Skin of body (tissue), 2 donors: ENCODE measurements around the gene CENPO. TPM values are rescaled to one million over a fixed set of nuclear protein-coding genes. Genes with fewer than 3 reads are reported as not detected.
A peak's percentile ranks its signal among the peaks of the same experiment; 100 is the strongest.
"Not testable (repeated sequence)": the region's sequence is repeated elsewhere in the genome, so short reads cannot be mapped to it uniquely, and the experiment has no call there.

Source experiments
- DNase-seq: peaks from one replicate; lab custom pipeline; 2025; lab: John Stamatoyannopoulos, UW
- total RNA-seq: library from RNA; depleted of rRNA; stranded (reverse); fragments of >200 nt; gene quantifications from one replicate; pipeline ENCODE4 v1.2.3, GENCODE V29; 2014

Gene CENPO
- total RNA-seq, 1 donor from 2014 or later = 8.0 TPM

DNA sequence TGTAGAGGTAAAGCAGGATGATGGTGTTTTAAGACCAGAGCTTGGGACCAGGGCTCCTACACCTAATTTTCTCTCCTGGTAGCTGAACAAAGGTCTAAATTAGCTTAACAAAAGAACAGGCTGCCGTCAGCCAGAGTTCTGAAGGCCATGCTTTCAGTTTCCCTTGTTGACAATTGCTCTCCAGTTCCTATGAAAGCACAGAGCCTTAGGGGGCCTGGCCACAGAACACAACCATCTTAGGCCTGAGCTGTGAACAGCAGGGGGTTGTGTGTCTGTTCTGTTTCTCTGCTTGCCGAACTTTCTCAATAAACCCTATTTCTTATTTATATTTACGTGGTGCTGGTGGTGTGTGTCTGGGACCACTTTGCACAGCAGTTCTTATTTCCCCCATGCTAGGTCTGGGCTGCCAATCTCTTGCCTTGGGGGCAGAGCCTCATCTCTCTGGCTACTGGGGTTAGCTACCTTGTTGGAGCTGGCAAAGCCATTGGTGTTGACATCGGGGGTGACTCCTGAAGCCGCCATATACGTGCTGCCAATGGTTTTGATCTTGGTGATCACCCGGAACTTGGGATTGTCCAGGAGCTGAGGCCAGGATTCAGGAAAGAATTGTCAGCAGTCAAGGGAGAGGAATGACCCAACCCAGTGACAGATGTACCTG, 29.0 kb downstream of the CENPO start:
- no peak for DNase-seq

DNA sequence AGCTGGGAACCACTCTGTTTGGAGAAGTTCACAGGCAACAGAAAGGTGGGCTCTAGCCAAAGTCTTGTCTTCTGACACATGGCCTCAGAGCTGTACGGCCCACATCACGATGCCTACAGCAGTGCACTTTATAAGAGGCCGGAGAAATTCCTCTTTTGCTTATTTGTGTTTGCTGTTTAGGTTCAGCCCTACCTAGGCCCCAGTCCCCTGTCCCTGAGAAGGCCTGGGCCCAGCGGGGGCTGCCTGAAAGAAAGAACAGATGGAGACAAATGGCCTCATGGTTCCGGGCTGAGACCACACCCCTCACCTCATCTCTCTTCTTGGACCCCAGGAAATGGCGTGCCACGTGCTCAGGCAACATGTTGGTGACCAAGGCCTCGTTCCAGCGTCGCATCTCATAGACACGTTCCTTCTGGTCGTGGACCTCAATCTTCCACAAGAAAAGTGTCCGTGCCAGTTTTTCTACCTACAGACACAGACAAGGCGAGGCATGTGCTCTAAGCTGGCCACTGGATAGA, 30.9 kb downstream of the CENPO start:
- no peak for DNase-seq

DNA sequence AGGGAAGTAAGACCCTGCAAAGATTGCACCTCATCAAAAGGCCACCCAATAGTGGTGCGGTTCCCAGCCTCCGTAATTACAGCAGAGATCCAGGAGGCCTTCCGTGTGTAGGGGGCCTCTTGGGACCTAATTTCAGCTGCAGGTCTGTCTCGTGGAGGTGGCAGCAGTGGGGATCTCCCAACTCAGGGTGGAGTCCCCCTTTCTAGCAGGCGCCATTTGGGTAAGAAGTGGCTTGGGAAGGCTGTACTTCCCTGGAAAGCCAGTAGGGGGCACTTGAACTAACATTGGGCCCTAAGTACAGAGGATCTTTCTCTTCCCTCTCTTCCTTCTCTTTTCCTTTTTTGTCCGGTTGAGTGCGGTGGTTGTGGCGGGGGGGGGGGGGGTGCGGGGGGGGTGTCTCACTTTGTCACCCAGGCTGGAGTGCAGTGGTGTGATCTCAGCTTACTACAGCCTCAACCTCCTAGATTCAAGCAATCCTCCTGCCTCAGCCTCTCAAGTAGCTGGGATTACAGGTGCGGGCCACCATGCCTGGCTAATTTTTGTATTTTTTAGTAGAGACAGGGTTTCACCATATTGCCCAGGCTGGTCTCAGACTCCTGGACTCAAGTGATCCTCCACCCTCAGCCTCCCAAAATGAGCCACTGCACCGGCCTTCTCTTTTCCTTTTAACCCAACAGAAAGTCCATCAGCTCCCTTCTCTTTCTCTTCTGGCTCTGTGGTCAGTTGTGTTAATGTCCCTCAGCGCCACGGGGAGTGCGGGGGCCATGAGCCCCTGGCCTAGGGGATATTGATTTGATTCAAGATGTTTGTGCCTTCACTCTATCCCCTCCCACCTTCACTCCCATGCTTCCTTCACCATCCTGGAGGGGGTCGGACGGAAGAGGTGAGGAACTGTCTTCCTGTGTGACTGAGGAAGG, 32.0 kb downstream of the CENPO start:
- no peak for DNase-seq

DNA sequence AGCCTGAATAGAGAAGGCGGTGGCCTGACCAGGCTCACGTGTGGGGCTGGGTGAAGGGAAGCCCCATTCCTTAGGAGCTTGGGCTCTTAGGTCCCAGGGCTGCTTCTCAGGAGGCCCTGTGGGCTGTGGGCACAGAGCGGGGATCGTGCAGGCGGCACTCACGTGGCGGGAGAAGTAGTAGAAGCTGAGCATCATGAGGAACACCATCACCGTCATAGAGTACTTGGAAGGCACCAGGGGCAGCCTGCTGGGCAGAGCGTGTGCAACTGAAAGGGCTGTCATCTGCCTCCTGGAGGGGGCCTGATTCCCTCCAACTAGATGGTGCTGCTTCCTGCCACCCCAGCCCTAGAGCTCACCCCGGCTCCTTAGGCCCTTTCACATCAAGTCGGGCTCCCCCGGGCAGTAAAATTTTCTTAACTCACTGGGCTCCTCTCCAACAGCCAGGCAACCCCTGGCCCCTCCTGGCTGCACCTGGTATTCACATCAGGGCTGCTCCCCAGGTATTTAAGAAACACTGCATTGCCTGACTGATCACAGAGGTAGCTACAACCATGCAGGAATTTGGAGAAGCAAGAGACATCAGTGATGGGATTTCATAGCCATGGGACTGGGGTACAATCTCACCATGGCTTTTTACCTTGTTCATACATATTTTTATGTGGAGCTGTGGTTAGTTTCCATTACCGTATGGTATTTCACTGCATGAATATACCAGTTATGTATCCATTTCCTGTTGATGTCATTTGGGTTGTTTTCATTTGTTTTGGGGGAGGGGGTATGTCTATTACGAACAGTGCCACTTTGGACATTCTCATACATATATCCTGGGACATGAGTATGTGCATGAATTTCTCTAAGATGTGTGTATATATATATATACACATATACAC, 32.9 kb downstream of the CENPO start:
- no peak for DNase-seq

DNA sequence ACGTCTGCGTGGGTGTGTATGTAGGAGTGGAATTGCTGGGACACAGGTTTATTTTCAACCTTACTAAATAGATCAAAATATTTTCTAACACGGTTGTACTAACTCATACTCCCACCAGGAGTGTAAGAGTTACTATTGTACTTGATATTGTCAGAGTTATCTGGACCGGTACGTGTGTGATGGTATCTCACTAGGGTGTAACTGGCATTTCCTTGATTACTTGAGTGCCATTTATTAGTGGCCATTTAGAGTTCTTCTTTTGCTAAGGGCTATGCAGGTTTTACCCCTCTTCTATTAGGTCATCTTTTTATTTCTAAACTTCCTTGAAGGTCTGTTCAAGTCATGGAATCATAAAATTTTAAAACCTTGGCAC, 33.5 kb downstream of the CENPO start:
- DNase-seq = no peak

DNA sequence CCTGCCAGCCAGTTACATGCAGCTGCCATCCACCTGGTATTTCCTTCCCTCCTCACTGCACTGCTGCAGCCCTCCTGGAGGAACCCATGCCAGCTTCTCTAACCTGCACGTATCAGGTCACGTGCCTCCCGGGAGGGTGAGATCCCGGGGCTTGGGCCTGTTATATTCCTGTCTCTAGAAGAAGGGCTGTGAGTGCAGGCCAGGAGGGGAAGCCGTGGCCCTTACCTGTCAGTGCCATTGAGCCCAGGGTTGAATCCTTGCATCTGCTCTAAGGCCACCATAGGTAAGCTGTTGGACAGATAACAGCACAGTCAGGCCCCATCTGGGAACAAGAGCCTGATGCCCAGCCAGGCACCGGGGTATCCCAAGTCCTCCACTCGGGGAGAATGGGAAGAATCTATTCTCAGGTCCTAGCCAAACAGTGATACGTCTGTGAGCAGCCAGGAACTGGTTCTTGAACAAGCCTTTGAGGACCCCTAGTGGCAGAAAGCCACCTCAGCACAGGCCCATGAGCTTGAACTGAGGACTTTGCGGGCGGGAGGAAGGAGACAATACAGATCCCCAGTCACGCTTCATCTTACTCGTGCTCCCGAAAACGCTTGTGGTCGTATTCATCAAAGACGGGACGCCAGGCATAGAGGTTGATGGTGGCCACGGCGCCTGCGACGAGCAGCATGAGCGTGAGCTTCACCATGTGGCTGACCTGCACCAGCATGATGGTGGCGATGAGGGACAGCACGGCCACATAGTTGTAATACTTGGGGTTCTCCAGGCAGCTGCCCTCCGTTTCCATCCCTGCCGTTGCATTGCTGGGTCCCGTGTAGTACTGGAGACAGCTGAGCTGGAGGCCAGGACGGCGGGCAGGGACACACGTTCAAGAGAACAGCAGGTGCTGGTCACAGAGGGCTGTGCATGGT, 34.4 kb downstream of the CENPO start:
- DNase-seq = peak; percentile 90

DNA sequence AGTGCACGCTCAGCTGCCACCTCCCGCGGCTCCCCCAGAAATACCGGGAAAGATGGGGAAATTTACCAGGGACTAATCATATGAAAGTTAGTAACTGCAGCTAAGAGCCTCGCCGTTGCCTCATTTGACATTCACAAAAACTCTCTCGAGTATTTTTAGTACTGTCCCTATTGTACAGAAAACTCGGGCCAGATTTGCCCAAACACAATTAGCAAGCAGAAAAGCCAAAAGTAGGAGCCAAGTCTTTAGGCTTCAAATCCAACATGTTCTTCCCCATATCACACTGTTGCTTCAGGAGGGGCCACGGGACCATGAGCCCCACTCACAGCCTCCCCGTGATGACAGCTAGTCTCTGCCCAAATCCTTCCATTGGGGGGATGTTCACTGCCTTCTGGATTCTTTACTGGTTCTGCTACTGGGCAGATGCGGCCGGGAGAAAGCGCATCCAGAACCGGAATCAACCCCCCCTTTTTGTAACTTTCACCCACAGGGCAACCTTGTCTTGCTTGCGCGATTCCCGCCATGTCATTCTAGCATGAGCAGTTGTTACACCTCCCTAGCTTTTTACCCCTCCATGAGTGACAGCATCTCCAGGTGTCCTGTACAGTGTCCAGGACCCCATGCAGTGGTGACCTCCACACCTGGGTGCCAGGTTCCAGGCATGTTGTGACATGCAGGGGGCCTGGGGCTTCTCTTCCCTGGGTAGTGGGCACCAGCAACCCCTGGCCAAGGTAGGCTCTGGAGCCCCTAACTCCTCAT, 35.2 kb downstream of the CENPO start:
- no peak for DNase-seq

DNA sequence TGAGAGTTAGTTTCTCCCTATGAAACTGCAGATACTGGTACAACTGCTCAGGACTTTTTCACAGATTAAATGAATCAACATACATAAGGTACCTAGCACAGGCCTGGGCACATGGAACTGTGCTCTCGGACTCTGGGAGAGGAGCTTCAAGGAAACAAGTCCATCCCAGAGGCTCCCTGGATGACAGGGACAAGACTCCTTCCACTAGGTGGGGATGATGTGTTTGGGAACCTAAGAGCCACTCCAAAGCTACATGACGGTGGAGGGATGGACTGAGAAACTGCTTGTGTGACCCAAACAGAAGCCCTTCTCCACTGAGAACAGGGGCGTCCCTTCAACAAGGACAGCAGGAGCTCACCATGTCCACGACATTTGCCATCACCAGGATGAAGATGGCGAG, 37.1 kb downstream of the CENPO start:
- DNase-seq = no peak

DNA sequence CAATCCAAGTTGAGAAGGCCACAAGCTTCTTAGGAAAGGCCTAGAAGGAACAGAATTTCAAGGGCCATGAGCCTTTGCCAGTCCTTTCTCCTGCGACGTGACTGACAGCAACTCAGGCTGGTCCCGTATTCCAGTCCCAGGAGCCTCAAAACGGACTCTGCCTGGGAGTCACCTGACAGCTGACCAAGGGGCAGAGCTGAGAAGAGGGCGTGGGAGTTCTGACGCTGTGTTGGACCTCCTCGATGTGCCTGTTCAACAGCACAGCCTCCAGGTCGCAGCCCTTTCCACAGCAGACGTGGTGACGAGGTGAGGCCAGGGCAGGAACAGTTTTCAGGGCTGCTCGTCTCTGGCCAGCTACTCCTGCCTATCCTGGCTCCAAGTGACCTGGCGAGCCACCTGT, 37.6 kb downstream of the CENPO start:
- DNase-seq = no peak

DNA sequence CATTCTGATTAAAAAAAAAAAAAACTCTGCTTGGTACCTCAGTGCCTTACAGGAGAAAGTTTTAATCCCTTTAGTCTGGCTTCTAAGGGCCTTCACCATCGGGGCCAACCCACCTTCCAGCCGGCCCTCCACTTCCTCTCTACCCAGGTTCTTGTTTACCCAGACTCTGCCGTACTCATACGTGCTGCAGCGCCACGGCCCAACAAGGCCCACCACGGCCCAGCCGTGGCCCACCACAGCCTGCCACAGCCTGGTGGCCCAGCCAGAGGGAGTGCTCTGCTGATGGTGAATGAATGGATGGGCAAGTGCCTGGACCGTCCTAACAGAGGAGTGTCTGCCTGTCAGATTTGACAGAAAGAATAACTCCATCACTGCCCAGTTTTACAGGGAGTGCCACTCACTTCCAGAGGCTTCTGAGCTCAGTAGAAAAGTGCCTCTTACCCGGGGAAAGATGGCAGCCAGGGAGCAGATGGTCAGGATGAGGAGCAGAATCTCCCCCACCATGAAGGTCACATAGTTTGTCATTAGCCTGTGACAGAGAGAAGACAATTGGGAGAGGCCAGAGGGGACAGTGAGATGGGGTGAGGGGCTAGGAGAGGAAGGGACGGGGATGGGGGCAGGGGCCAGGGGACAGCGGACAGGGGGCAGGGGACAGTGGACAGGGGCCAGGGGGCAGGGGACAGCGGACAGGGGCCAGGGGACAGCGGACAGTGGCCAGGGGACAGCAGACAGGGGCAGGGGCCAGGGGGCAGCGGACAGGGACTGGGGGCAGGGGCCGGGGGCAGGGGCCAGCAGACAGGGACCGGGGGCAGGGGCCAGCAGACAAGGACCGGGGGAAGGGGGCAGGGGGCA, 38.2 kb downstream of the CENPO start:
- no peak for DNase-seq

DNA sequence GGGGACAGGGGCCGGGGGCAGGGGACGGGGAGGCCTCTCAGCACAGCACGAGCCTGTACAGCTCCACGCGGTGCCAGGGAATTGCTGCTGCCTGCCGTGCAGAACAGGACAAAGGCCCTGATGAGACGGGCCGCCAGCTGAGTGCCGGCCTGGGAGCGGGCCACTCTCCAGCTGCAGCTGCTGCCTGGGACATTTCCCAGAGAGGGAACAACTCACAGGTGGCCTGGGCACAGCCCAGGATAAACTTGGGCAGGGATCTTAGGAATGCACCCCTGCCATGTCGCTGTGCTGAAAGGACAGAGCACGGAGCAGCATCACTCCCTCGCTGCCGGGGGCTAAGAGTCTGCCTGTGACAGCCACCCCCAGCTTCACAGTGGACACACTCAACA, 38.8 kb downstream of the CENPO start:
- no peak for DNase-seq

DNA sequence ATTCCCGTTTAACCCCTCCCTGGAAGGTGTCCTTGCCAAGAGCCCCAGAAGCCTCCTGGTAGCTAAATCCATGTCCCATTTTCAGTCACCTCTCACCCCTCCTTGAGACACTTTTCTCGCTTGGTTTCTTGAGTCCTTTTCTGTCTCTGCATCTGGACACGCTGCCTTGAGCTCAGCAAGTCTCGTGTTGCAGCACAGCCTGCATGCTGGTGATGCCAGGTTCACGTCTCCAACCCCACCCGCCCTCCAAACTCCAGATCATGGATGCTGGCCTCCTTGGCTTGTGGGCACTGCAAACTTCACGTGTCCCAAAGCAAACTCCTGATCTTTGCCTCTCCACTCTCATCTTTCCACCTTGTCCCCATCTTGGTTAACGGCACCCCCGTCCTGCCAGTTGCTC, 39.3 kb downstream of the CENPO start:
- DNase-seq = no peak

DNA sequence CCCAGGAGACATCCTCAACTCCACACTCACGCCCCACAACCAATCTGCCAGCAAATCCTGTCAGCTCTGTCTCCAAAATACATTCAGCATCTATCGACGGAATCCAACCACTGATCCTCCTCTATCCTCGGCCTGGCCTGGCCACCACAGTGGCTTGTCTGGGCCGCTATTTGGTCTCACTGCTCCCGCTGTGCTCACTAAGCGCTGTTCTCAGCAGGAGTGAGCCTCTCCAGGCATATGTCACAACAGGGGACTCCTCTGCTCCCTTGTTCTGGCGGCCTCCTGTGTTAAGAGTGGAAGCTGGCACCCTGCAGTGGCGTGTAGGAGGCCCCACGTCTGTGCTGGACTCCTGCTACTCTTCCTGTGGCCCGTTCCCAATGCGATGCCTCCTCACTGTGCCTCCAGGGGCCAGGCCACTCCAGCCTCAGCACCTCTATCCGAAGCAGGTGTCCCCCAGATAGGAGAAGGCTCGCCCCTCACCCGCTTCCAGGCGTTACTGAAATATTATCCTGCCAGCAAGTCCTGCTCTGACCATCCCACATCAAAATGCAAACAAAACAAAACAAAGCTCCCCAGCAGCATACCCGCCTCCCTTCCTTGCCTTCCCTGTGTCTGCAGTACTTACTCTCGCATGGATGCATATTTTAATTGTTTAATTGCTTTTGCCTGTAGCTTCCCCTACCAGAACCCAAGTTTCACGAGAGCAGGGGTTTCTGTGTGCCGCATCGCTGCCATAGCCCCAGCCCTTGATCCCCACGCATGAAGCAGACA, 39.9 kb downstream of the CENPO start:
- DNase-seq = no peak

DNA sequence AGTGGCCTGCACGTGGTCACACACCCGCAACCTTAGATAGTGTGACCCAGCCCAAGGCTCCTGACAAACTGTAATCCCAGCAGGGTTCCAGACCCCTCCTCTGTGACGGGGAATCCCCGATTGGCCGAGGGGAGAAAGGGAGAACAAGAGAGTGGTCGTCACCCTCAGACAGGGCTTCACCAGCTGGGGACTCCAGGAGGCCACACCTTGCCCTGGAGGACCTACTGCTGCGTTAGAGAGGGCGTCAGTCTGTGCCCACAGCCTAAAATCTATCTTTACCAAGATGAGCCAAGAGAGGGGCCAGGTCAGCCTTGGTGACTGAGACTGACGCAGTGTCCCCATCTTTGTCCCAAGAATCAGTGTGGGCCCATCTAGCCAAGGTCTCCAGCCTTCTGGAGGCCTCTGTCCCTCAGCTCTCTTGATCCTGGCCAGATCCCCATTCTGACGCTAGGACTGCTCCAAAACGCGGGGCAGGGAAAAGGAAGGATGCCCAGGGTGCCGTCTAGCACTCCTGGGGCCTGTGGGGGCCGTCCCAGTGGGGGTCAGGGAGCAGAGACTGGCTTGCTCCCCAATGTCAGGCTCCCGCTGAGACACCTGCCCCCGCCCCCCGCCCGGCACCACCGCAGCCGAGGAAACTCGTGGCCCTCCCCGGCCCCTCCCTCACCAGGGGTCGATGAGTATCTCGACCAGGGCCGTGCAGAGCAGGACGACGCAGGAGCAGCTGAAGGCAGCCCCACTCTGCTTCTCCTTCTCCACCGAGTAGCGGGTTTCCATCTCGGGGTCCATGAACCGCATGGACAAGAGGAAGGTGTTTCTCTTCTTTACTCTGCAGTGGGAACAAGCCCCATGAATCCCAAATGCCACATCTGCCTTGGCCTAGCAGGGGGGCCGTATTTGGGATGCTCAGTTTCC, 40.9 kb downstream of the CENPO start:
- no peak for DNase-seq

DNA sequence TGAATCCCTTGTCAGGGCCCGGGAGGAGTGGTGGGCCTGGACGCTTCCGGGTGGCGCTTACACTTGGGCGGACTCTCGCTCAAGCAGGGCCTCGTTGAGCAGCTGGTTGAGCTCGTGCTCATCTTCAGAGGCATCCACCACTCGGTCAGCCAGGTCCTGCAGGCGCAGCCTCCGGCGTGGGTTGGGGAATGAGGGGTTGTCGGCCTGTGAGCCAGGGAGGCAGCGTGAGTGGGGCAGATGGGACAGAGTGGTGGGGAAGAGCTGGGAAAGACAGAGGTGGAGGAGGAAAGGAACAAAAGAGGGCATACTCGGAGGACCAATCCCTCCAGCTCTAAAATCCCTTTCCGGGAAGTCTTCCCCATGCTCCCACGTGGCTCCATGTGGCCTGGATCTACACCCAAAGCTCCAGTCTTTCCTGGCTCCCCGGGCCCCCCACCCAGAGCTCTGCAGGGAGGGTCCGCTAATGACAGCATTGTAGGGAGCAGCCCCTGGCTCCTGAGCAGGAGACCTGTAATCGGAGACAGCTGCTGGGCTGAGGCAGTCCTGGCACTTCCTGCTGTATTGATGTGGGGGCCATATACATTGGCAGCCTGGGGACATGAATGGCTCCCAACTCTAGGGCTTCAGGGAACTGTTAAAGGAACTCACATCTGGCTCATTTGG, 41.6 kb downstream of the CENPO start:
- no peak for DNase-seq

DNA sequence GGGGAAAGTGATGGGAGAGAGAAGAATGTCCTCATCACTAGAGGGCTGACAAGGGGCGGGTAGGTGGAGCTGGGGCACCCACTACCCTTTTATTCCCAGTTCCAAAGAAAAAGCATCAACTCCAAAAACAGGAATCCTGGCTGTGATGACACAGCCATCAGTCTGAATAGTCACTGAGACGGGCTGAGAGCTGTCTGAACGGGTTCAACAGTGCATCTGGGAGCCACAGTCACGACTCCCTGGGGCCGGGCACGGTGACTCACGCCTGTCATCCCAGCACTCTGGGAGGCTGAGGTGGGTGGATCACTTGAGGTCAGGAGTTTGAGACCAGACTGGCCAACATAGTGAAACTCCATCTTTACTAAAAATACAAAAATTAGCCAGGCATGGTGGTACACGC, 42.2 kb downstream of the CENPO start:
- DNase-seq = not testable (repeated sequence)

DNA sequence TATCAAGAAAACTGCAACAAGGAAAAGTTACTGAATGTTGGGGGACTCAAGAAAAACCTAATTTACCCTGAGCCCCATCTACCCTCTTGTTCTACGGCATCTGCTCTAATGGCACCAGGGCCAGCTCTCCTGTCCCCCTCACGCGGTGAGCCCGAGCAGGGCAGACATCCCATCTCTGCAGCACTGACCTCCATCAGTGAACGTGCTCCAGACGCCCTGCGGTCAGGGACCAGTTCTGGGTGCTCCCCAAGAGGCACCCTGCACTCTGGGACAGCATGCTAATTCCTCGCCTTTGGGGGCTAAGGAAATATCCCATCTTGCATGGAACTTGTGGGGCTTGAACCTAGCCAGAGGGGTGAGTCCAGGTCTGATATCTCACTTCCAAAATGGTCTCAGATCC, 43.0 kb downstream of the CENPO start:
- no peak for DNase-seq
